Calu3 (cell line): ENCODE measurements around the gene TPK1. TPM values are rescaled to one million over a fixed set of nuclear protein-coding genes. Genes with fewer than 3 reads are reported as not detected.

ENCODE experiments used
- BruUV-seq: library from RNA; stranded (reverse); fragments of 400-500 nt; replicated peaks from 2 replicates; lab custom pipeline; 2021; lab: Mats Ljungman, UMichigan
- CTCF ChIA-PET: fragments of 300-600 bp; sonication (Branson Sonifier 250); formaldehyde crosslinking; loops from one replicate; lab custom pipeline; 2022; ENCODE audit warnings: antibody characterized with exemption; lab: Charles Lee
- DNase-seq: peaks from one replicate; pipeline ENCODE4 v3.0.0; 2022
- H3K27ac Mint-ChIP-seq: one replicate; pipeline ENCODE4 v1.8.0; 2022; ENCODE audit warnings: mixed read lengths; ENCODE audit not compliant: unreplicated experiment
- H3K27me3 Mint-ChIP-seq: one replicate; pipeline ENCODE4 v1.8.0; 2022; ENCODE audit warnings: mixed read lengths; ENCODE audit not compliant: unreplicated experiment
- H3K36me3 Mint-ChIP-seq: one replicate; pipeline ENCODE4 v1.8.0; 2022; ENCODE audit warnings: mild to moderate bottlenecking, moderate library complexity, mixed read lengths; ENCODE audit not compliant: insufficient read depth, unreplicated experiment
- H3K4me1 Mint-ChIP-seq: one replicate; pipeline ENCODE4 v1.8.0; 2022; ENCODE audit warnings: mild to moderate bottlenecking, low read depth, mixed read lengths; ENCODE audit not compliant: unreplicated experiment
- H3K4me3 Mint-ChIP-seq: one replicate; pipeline ENCODE4 v1.8.0; 2022; ENCODE audit warnings: mild to moderate bottlenecking, low read depth, moderate library complexity, mixed read lengths; ENCODE audit not compliant: unreplicated experiment
- H3K9me3 Mint-ChIP-seq: one replicate; pipeline ENCODE4 v1.8.0; 2022; ENCODE audit warnings: low read depth, mixed read lengths; ENCODE audit not compliant: unreplicated experiment
- CTCF ChIP-seq: fragments of 200-600 bp; IDR thresholded peaks from one replicate; pipeline ENCODE4 v1.8.0; 2022; ENCODE audit warnings: antibody characterized with exemption; ENCODE audit not compliant: unreplicated experiment
- intact Hi-C: fragments of 100-400 bp; cut with micrococcal nuclease; formaldehyde crosslinking; loops from one replicate; pipeline ENCODE4 v1.10.0; 2022; ENCODE audit not compliant: unreplicated experiment
- total RNA-seq: library from RNA; stranded (reverse); gene quantifications from 2 replicates; pipeline ENCODE4 v1.2.3, GENCODE V29; 2022

The TPK1 gene
- total RNA-seq, 1 experiment from 2014 or later: 13.2 TPM

GRCh38 chr7:144848078-144848477 lies 12.2 kb upstream of the TPK1 start:
- intact Hi-C loops: no loop called here
- Mint-ChIP-seq H3K9me3 (no peaks in the 10 kb centered on the region), H3K27ac (no peak overlapping the region), H3K36me3 (no peaks in the 10 kb centered on the region), H3K4me1 (no peaks in the 10 kb centered on the region), H3K4me3 (no peak overlapping the region), H3K27me3 (no peaks in the 10 kb centered on the region)
- DNase-seq: no peak
- CTCF ChIA-PET: no interaction called here
- no peak for TF ChIP-seq CTCF
- no TSS peak for BruUV-seq

DNA sequence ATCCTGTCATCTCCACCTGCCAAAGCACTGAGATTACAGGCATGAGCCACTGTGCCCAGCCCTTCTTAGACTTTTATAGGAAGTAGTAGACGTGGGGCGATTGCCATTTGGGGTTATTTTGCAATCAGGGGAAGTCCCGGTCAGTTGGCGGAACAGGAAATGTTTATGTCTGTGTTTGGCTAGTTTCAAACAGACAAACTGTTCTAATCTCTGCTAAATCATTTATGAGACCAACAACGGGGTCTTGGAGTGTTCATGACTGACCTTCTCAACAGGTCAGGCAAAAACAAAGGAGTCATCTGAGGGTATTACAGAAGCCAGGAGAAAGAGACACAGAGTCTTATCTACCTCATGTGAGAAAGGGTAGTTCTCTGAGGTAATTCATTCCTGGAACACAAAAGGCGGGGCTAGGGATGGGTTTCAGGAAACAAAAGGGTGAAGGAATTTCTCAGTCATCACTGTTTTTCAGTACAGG lies 6.6 kb upstream of the TPK1 start:
- no TSS peak for BruUV-seq
- peak; percentile 80 for DNase-seq
- H3K9me3 Mint-ChIP-seq: no peaks in the 10 kb centered on the region
- peak overlapping the region; percentile 100 for H3K27ac Mint-ChIP-seq
- TF ChIP-seq CTCF: no peak
- no peaks in the 10 kb centered on the region for H3K27me3 Mint-ChIP-seq
- intact Hi-C loops: loop anchor here (1.0 kb wide), 1 partner anchor 104 kb away; no protein-coding TSS in a partner anchor
- CTCF ChIA-PET: interaction anchor here (0.6 to 1.0 kb wide), 2 partner anchors 9 to 14 kb away, joined by 4 read pairs; no protein-coding TSS in a partner anchor
- peaks cover 10% of the 10 kb centered on the region for H3K36me3 Mint-ChIP-seq
- H3K4me1 Mint-ChIP-seq: peaks cover 13% of the 10 kb centered on the region
- peak overlapping the region; percentile 61 for H3K4me3 Mint-ChIP-seq

- H3K27me3 Mint-ChIP-seq: no peaks in the 10 kb centered on the region
- no peak for TF ChIP-seq CTCF
- no peak for DNase-seq
- peak overlapping the region; percentile 92 for H3K4me3 Mint-ChIP-seq
- no peaks in the 10 kb centered on the region for H3K9me3 Mint-ChIP-seq
- CTCF ChIA-PET: no interaction called here
- H3K27ac Mint-ChIP-seq: peak overlapping the region; percentile 89
- peaks cover 21% of the 10 kb centered on the region for H3K4me1 Mint-ChIP-seq
- BruUV-seq: TSS peak; percentile 87
- peaks cover 23% of the 10 kb centered on the region for H3K36me3 Mint-ChIP-seq
- intact Hi-C loops: no loop called here
Observed at GRCh38 chr7:144836545-144836842, 641 bp upstream of the TPK1 start.

- peak; percentile 45 for DNase-seq
- peaks cover 4% of the 10 kb centered on the region for H3K9me3 Mint-ChIP-seq
- H3K27ac Mint-ChIP-seq: peak overlapping the region; percentile 93
- CTCF ChIA-PET: interaction anchor here (1.1 to 2.0 kb wide), 2 partner anchors 13 to 19 kb away, joined by 3 to 4 read pairs; no protein-coding TSS in a partner anchor
- H3K4me3 Mint-ChIP-seq: peak overlapping the region; percentile 92
- peaks cover 23% of the 10 kb centered on the region for H3K36me3 Mint-ChIP-seq
- no peaks in the 10 kb centered on the region for H3K27me3 Mint-ChIP-seq
- TF ChIP-seq CTCF: no peak
- TSS peak; percentile 66 for BruUV-seq
- intact Hi-C loops: no loop called here
- H3K4me1 Mint-ChIP-seq: peaks cover 30% of the 10 kb centered on the region
Observed at GRCh38 chr7:144835155-144835611, 670 bp downstream of the TPK1 start.
